ENCODE measurements around the gene ALG14.

GRCh38 chr1:95108792-95109191 is 36.0 kb upstream of the ALG14 start:
- TF ChIP-seq CTCF (IDR thresholded peaks at IDR 0.05) (no peak), EP300 (IDR thresholded peaks at IDR 0.05) (no peak), POLR2AphosphoS5 (IDR thresholded peaks at IDR 0.05) (no peak)

All from upper lobe of left lung (tissue), 4 donors.